Measurements from ENCODE around the gene KCNH1.

KCNH1 gene, protein sequence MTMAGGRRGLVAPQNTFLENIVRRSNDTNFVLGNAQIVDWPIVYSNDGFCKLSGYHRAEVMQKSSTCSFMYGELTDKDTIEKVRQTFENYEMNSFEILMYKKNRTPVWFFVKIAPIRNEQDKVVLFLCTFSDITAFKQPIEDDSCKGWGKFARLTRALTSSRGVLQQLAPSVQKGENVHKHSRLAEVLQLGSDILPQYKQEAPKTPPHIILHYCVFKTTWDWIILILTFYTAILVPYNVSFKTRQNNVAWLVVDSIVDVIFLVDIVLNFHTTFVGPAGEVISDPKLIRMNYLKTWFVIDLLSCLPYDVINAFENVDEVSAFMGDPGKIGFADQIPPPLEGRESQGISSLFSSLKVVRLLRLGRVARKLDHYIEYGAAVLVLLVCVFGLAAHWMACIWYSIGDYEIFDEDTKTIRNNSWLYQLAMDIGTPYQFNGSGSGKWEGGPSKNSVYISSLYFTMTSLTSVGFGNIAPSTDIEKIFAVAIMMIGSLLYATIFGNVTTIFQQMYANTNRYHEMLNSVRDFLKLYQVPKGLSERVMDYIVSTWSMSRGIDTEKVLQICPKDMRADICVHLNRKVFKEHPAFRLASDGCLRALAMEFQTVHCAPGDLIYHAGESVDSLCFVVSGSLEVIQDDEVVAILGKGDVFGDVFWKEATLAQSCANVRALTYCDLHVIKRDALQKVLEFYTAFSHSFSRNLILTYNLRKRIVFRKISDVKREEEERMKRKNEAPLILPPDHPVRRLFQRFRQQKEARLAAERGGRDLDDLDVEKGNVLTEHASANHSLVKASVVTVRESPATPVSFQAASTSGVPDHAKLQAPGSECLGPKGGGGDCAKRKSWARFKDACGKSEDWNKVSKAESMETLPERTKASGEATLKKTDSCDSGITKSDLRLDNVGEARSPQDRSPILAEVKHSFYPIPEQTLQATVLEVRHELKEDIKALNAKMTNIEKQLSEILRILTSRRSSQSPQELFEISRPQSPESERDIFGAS

DNA sequence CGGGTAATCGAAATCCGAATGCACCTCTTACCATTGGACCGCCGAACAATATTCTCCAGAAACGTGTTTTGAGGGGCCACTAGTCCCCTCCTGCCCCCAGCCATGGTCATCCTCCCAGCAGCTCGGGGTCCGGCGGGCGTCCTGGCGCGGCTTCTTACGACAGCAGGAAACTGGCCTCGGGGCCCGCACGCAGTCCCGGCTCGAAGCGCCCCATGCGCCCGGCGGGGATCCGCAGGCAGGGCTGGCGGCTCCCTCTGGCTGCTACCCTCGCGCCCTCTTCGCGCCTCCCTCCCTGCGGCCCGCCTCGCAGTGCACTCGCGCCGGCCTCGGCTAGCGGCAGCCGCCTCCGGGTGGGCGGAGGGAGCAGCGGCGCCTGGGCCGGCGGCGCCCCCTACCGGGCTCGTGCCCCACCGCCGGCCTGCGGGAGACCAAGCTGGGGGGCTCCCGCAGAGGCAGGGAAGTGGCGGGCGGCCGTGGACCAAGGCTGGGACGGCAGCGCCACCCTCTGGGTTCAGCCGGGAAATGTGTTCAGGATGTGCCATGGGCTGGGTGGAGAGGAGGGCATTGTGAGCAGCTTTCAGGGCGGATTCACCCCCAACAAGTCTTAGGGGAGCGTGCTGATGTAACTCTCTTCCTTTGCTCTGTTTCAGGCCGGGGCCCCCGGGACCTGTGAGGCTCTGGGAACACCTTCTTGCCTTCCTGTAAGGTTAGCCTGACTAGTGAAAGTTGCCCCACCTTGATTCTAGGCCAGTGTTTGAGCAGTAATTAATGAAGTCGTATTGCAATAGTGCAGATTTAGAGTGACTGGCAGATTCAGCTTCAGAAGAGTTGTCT, at the start of gene KCNH1:
Gene KCNH1, minus strand, starts transcription at position 313 of the 834 bp plus-strand sequence. Its CDS starts 203 bp downstream, at position 110.
- no peak for DNase-seq

DNA sequence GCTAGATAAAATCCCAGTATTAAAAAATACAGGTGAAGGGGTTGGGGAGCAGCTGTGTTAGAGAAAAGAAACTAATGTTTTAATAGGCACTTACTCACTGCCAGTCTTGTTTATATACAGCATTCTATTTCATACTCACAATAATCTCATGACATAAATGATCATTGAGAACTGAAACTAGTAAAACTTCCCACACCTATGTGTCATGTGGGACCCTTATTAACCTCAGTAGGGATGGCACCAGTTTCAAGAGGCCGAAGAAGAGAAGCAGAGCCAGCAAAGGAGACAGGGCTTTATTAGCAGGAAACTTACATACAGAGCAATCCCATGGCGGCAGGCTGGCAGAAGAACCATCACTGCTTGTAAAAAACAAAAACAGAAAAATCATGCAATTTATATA, 48.8 kb upstream of the KCNH1 start:
- DNase-seq: no peak

DNA sequence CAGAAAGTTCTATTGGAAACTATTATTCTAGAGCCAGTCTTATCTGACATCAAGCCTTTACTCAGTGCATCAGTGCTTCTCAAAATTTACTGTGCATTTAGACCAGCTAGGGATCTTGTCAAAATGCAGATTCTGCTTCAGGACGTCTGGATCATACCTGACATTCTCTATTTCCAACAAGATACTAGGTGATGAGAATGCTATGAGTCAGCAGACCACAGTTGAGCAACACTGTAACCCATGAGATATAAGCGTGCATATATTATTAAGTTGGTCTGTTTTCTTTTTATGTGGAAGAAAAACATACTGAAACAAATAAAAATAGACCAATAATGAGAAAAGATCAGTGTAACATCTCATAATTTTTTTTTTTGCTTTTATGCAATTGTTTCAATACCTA, 40.4 kb upstream of the KCNH1 start:
- DNase-seq: no peak

DNA sequence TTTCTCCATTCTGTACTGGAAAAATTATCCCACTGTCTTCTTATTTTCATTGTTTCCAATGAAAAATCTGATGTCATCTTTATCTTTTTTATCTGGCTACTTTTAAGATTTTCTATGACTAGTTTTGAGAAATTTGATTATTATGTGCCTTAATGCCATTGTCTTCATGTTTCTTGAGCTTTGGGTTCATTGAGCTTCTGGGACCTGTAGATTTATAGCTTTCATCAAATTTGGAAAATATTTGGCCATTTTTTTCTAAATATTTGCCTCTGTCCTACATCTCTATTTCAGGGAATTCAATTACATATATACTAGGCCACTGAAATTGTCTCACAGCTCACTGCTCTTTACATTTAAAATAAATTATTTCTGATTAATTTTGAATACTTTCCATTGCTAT, 38.7 kb upstream of the KCNH1 start:
- DNase-seq: no peak

DNA sequence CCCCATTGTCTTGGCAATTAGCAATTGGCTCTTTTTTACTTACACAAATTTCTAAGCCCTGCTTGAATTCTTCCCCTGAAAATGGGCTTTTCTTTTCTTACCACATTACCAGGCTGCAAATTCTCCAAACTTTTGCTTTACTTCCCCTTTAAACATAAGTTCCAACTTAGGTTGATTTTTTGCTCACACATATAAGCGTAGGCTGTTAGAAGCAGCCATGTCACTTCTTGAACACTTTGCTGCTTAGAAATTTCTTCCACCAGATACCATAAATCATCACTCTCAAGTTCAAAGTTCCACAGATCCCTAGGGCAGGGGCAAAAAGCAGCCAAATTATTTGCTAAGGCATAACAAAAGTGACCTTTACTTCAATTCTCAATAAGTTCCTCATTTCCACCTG, 35.4 kb upstream of the KCNH1 start:
- DNase-seq: no peak

DNA sequence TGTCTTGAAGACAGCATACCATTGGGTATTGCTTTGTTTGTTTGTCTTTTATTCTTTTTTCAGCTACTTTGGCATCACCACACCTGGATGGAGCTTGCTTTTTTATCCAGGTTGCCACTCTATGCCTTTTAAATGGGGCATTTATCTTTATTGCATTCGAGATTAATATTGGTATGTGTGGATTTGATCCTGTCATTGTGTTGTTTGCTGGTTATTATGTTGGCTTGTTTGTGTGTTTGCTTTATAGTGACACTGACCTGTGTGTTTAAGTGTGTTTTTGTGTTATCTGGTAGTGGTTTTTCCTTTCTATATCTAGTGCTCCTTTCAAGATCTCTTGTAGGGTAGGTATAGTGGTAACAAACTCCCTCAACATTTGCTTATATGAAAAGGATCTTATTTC, 24.9 kb upstream of the KCNH1 start:
- DNase-seq: no peak

DNA sequence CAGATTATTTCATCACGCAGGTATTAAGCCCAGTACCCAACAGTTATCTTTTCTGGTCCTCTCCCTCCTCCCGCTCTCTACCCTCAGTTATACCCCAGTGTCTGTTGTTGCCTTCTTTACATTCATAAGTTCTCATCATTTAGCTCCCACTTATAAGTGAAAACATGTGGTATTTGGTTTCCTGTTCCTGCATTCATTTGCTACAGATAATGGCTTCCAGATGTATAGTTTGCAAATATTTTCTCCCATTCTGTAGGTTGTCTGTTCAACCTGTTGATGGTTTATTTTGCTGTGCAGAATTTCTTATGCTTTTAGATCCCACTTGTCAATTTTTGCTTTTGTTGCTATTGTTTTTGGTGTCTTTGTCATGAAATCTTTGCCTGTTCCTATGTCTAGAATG, 21.1 kb upstream of the KCNH1 start:
- no peak for DNase-seq

DNA sequence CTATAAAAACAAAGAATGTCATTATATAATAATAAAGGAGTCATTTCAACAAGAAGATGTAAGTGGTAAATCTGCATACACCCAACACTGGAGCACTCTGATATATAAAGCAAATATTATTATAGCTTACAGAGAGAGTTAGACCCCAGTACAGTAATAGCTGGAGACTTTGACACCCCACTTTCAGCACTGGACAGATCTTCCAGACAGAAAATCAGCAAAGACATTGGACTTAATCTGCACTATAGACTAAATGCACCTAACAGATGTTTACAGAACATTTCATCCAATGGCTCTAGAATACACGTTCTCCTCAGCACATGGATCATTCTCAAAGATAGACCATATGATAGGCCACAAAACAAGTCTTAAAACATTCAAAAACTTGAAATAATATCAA, 20.0 kb upstream of the KCNH1 start:
- no peak for DNase-seq

DNA sequence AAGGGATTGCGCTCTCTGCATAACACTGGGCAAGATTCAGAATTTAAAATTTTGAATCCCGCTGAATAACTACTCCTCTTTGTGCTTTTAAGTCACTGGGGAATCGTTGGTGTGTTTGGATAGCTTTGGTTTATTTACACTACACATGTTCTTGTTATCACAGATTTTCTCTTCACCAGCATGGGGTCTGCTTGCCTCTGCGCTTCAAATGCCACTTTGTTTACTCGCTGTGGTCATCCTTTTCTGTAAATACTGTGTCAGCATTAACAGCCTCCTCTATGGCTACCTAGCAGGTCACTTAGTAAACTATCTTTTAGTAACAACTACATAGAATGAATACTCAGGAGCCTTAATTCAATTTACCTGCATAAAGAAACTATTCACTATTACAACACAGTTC, 14.4 kb upstream of the KCNH1 start:
- DNase-seq: no peak

DNA sequence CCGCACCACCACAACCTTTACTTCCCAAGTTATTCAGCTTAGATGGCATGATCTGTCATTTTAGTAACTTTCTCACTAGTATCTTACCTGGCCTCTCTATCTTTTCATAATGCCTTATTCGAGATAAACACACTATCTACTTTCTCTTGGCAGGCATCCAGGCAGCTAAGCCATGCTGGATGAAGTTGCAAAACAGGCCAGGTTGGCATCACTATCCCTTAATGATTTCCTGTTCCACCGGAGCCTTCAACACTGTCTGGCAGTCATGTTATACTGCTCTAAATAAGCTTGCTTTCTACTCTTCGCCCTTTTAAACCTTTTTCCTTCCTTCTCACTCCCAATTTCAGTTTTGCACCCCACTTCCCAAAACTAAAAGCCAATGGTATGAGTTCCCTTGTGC, 12.0 kb upstream of the KCNH1 start:
- DNase-seq: no peak

DNA sequence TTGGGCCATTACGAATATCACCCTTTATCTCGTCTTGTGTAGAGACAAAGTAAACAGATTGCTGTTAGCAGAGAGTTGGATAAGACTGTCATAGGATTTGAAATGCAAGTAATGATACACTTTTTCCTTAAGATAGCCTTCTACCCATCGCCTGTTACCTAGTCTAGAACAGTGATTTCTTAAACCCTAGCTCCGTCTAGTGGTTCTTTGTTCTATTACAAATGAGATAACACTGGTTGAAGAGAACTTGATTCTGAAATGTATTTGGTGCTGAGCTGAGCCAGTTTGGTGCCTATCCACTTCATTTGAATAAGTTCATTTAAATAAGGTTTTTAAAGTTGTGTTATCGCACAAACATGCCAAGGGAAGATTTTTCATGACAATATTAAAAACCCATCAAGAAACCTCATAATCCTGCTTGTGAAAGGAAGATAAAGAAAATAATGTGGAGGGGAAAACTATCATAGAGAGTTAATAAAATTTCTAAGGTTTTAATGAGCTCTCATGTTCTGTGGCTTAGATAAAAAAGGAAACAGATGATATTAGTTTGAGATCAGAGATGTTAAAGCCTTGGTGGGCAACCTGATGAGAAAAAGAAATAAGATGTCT, 1.5 kb upstream of the KCNH1 start:
- no peak for DNase-seq

DNA sequence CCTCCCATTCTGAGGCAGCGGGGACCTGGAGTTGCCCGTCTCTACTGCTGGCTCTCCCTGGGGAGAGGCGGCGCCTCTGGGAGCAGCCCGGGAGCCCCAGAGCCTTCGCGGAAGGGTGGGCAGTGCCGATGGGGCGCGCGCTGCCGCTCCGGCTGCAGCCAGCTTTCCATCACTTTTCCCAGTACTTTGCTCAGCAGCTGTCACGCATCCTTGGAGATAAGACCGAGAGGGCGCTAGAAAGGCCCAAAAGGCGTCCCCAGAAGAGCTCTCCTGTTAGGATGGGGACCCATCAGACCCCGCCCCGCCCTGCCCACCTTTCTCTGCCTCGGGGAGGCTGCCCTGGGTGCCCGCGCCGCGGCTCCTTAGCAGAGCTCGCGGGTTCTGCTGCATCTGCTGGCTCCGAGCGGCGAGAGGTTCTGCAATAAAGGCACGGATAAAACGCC, 534 bp downstream of the KCNH1 start:
- no peak for DNase-seq

DNA sequence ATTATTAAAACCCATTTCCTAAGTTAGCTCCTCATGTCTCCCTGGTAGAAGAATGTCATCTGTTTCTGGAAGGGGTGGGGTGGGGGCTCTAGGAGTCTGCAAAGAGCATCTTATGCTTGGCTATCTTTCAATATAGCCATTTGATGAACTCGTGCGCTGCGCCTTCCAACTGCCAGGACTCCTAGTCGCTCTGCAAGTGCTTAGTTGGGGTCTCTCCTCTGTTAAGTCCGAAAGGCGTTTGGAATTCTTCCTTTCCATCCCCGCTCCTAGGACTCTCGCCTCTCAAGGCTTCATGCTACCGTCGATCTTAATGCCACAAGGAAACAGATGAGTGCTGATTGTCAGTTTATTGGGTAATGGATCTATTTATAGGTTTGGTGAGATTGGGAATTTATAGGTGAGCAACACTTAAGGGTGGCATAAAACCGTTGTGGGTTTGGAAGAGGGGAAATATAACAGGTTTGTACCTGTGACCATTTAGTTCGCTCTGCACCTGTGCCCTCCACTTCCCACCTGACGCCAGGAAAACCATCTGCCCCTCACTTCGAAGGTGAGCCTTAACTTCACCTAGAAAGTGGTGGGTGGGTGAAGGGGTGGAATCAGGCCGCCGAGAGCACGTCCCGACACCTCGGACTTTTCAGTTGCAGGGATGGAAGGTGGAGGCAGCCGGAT, 1.1 kb downstream of the KCNH1 start:
- DNase-seq: no peak

DNA sequence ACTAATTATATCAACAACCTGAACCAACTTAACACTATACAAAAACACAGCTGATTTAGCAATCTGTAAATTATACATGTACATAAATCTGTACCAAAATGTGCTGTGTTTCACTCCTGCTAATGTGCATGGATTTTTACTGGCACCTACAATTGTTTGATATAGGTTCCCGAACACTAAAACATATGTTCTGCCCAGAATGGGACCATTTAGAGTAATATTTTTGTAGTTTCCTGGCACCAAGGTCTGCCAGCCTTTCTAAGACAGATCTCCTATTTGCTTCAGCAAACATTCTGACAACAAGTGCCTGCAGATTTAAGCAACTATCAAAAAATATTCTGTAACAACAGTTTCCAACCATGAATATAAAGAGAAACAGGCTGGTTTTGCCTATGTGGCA, 4.2 kb downstream of the KCNH1 start:
- no peak for DNase-seq

DNA sequence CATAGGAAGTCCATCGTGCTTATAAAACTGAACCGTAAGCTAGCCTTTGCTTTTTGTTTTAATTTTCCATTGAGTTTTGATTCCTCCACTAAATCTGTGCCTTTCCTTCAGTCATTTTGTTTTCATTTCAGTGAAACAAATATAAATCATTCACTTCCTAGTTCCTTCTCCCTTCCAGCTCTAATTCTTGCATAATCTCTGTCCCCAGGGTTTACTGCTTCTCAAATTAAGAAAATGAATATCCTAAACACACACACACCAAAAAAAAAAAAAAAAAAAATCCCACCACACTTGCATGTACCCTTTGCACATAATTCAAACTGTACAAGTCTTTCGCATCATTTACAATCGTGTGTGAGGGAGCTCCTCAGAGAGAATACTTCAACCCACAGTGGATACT, 6.8 kb downstream of the KCNH1 start:
- DNase-seq: no peak

DNA sequence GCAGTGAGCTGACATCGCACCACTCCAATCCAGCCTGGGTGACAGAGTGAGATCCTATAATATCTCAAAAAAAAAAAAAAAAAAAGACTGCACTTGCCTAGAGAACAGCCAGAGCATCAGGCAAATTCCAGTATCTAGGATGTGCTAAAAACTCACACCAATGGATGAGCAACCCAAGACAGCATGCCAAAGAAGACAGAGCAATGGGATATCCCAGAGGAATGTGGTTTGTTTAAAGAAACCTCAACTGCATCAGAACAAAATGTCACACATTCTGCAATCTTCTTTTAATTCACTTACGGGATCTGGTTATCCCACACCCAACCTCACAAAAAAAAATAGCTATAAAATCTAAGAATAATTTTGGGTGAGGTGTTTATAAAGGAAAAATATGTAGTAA, 7.3 kb downstream of the KCNH1 start:
- DNase-seq: no peak

DNA sequence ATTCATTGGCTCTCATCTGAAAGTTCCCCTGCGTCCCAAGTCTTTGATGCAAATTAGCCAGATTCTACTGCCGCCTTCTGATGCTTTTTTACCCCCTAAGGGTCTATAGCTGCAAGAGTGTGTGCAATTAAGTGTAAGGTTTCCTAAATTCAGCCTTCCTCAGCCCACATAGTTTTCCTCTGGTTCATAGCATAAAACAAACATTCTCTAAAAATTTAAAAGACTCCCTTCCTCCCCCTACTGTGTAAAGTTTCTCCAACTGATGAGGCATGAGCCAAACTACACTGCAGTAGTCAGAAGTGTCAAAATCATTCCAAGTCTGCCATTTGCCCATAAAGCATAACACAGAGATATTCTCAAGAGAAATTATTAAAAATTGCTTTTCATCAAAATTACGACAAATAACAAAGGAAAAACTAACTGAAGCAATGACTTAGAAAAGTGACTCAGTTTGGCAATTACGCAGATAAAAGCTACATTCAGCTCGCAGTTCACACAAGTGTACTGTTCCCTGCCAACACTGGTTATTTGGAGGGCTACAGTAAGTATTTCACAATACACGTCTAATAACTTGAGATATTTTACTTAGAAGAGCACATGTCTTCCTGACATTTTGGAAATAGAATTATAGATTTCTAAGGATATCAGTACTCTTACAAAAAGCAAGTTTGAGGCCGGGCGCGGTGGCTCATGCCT, 15.4 kb downstream of the KCNH1 start:
- DNase-seq: no peak

DNA sequence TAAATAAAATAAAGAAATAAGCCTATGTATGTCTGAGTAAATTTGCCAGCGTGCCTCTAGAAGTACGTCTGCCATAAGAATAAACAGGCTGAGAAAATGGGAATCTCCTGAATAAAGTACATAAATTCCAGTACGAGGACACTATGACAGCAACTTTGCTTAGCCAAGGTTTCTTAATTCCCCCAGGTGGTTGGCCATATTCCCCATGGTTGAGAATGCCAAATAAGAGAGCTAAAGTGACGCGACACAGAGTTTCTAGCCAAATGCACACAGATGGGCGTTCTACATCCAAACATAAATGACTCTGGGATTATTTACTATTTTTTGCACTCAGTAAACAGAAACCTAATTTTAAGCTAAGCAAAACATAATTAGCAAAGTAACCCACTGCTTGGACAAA, 19.5 kb downstream of the KCNH1 start:
- no peak for DNase-seq

DNA sequence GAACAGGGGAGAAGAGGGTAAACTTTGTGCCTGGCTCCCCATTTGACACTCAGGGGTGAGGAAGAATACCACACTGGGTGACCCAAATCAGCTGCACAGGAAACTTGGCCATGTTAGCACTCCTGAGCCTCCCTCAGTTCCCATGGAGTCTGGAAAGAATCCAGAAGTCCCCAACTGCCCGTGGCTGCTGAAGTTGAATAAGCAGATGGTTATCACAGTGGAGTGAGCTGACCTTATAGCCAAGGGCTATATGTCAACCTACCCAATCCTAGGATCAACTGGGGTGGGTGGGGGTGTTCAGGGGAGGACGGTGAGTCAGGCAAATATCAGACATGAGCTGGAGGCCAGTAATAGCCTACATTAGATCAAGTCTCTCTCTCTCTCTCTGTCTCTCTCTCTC, 20.4 kb downstream of the KCNH1 start:
- DNase-seq: no peak

DNA sequence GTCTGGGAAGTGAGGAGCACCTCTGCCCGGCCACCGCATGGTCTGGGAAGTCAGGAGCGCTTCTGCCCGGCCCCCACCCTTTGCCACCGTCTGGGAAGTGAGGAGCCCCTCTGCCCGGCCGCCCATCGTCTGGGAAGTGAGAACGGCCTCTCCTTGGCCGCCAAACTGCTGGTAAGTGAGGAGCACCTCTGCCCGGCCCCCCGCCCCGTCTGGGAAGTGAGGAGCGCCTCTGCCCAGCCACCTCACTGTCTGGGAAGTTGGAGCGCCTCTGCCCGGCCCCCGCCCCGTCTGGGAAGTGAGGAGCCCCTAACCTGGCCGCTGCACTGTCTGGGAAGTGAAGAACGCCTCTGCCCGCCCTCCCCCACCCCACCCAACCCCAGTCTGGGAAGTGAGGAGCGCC, 22.6 kb downstream of the KCNH1 start:
- no peak for DNase-seq

DNA sequence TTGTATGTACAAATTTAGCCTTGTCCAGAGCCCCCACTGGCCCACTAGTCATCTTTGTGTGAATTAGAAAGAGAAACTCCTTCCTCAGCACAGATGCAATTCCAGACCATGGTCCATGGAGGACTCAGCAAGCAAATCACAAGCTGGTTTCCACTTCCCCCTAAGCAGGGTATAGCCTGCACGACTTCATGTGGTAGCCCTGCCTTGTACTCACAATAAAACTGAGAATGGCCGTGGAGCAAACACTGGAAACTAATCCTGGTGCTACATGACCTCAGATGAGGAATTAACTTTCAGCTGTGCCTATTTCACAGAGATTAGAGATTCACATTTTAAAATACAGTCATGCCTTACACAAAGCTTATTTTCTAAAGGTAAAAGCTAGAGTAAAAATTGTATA, 32.5 kb downstream of the KCNH1 start:
- DNase-seq: no peak

All from NK-92 treated with Interleukin-12 subunit alpha and Interleukin-12 subunit beta, amount 100 ng/mL, for 24 hours (cell line).